PC-9 (cell line): ENCODE data around the gene WNT8A. TPM values are rescaled to one million over a fixed set of nuclear protein-coding genes. Genes with fewer than 3 reads are reported as not detected.
"Not testable (repeated sequence)": the region's sequence is repeated elsewhere in the genome, so short reads cannot be mapped to it uniquely, and the experiment has no call there.

Experiments
- BruUV-seq: library from RNA; stranded (reverse); fragments of 400-500 nt; replicated peaks from 2 replicates; lab custom pipeline; 2021; lab: Mats Ljungman, UMichigan
- CTCF ChIA-PET: fragments of 300-600 bp; sonication (Branson Sonifier 250); formaldehyde crosslinking; loops from one replicate; lab custom pipeline; 2022; ENCODE audit warnings: antibody characterized with exemption; lab: Charles Lee
- POLR2A ChIA-PET: fragments of 300-600 bp; sonication (Branson Sonifier 250); formaldehyde crosslinking; loops from one replicate; lab custom pipeline; 2022; ENCODE audit warnings: antibody characterized with exemption; ENCODE audit not compliant: unreplicated experiment; lab: Charles Lee
- DNase-seq, 2 experiments: peaks; one replicate each; pipeline versions ENCODE4 v3.0.0 to v3.0.0-alpha.2; 2015 to 2022; ENCODE audit warnings: mixed read lengths in 1 of 2
- H2AFZ ChIP-seq: fragments of 200-600 bp; sonication (generic); 2 replicates; pipeline ENCODE4 v1.8.1; 2017; ENCODE audit warnings: antibody characterized with exemption
- H3F3A ChIP-seq: fragments of 200-600 bp; sonication (generic); 2 replicates; pipeline ENCODE4 v1.8.1; 2017; ENCODE audit warnings: antibody characterized with exemption, mild to moderate bottlenecking, low read depth; ENCODE audit not compliant: insufficient read depth
- H3K27ac ChIP-seq: fragments of 200-600 bp; sonication (generic); 2 replicates; pipeline ENCODE4 v1.6.1; 2016; ENCODE audit warnings: mixed run types
- H3K27me3 ChIP-seq: fragments of 200-600 bp; sonication (generic); 2 replicates; pipeline ENCODE4 v1.6.1; 2016; ENCODE audit warnings: low read depth, mixed run types; ENCODE audit not compliant: insufficient read depth
- H3K36me3 ChIP-seq: fragments of 200-600 bp; sonication (generic); 2 replicates; pipeline ENCODE4 v1.6.1; 2016; ENCODE audit warnings: low read depth, mixed run types
- H3K4me1 ChIP-seq: fragments of 200-600 bp; sonication (generic); replicated peaks from 2 replicates; pipeline ENCODE4 v1.6.1; 2016; ENCODE audit warnings: mixed run types; ENCODE audit not compliant: insufficient read depth
- H3K4me2 ChIP-seq: fragments of 200-600 bp; sonication (generic); 2 replicates; pipeline ENCODE4 v1.6.1; 2017; ENCODE audit warnings: mixed run types
- H3K4me3 ChIP-seq: fragments of 200-600 bp; sonication (generic); 2 replicates; pipeline ENCODE4 v1.6.1; 2016; ENCODE audit warnings: mixed run types
- H3K79me2 ChIP-seq: fragments of 200-600 bp; sonication (generic); 2 replicates; pipeline ENCODE4 v1.6.1; 2017; ENCODE audit warnings: low read depth, mixed run types
- H3K9me2 ChIP-seq: fragments of 200-600 bp; sonication (generic); 2 replicates; pipeline ENCODE4 v1.8.1; 2017; ENCODE audit warnings: mild to moderate bottlenecking; ENCODE audit not compliant: insufficient read depth
- H3K9me3 ChIP-seq: fragments of 200-600 bp; sonication (generic); 2 replicates; pipeline ENCODE4 v1.8.1; 2016; ENCODE audit warnings: low read depth; ENCODE audit not compliant: insufficient read depth
- H4K20me1 ChIP-seq: fragments of 200-600 bp; sonication (generic); 2 replicates; pipeline ENCODE4 v1.8.1; 2017; ENCODE audit not compliant: insufficient read depth
- EZH2 ChIP-seq: fragments of 200-600 bp; sonication (generic); IDR thresholded peaks from 2 replicates; pipeline ENCODE4 v1.8.0; 2017; ENCODE audit warnings: antibody characterized with exemption, low read depth
- intact Hi-C: fragments of 100-400 bp; cut with micrococcal nuclease; formaldehyde crosslinking; loops from one replicate; pipeline ENCODE4 v1.10.0; 2022; ENCODE audit not compliant: unreplicated experiment
- total RNA-seq: library from RNA; stranded (reverse); gene quantifications from 2 replicates; pipeline ENCODE4 v1.2.3, GENCODE V29; 2021
- TF ChIP-seq, protein P1 (sequence below): fragments of 200-600 bp; sonication (generic); conservative IDR thresholded peaks from 2 replicates; pipeline ENCODE4 v1.6.1; 2017; ENCODE audit warnings: mixed run types, antibody characterized with exemption, mild to moderate bottlenecking, moderate library complexity

The WNT8A gene
- total RNA-seq, 1 experiment from 2014 or later: not detected

GRCh38 chr5:138065102-138065501 is 18.7 kb upstream of the WNT8A start:
- Histone ChIP-seq H3K27ac (no peak overlapping the region), H4K20me1 (no peaks in the 10 kb centered on the region), H3K9me3 (no peaks in the 10 kb centered on the region), H3K4me2 (no peak overlapping the region), H3K4me1 (no peaks in the 10 kb centered on the region), H3K36me3 (no peaks in the 10 kb centered on the region), H3K79me2 (no peaks in the 10 kb centered on the region), H3K9me2 (no peaks in the 10 kb centered on the region), H2AFZ (no peak overlapping the region), H3K27me3 (no peaks in the 10 kb centered on the region), H3F3A (no peaks in the 10 kb centered on the region), H3K4me3 (no peak overlapping the region)
- BruUV-seq: no TSS peak
- intact Hi-C loops: loop anchor here (5.0 to 10.0 kb wide), 2 partner anchors 288 to 310 kb away; partner anchors contain the start of gene HNRNPA0
- CTCF ChIA-PET: interaction anchor here (0.6 to 2.7 kb wide), 3 partner anchors 29 to 286 kb away, joined by 3 to 9 read pairs (median 4); no protein-coding TSS in a partner anchor
- TF ChIP-seq, protein P1, sequence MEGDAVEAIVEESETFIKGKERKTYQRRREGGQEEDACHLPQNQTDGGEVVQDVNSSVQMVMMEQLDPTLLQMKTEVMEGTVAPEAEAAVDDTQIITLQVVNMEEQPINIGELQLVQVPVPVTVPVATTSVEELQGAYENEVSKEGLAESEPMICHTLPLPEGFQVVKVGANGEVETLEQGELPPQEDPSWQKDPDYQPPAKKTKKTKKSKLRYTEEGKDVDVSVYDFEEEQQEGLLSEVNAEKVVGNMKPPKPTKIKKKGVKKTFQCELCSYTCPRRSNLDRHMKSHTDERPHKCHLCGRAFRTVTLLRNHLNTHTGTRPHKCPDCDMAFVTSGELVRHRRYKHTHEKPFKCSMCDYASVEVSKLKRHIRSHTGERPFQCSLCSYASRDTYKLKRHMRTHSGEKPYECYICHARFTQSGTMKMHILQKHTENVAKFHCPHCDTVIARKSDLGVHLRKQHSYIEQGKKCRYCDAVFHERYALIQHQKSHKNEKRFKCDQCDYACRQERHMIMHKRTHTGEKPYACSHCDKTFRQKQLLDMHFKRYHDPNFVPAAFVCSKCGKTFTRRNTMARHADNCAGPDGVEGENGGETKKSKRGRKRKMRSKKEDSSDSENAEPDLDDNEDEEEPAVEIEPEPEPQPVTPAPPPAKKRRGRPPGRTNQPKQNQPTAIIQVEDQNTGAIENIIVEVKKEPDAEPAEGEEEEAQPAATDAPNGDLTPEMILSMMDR: no peak; the same call in 1 of the 2 replicates
- no peak for TF ChIP-seq EZH2
- no peak for DNase-seq
- POLR2A ChIA-PET: interaction anchor here (0.7 kb wide), 1 partner anchor 235 kb away, joined by 4 read pairs; no protein-coding TSS in a partner anchor

DNA sequence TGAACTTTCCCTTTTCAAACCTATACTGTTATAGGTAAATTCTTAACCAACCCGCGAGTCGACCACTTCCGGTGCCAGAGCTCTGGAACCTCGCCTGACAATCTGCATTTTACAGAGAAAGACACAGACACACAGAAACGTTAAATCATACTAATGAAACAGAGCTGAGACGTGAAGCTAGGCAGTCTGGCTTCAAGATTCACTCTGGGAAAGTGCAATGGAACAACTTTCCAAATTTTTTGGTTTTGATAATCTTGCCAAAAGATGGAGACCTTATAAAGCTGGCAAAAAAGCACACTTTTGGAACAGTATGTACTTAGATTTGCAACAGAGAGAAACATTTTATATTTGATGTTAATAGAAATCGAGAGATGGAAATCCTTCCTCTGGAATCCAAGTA is 15.9 kb upstream of the WNT8A start:
- Histone ChIP-seq H2AFZ (no peak overlapping the region), H4K20me1 (no peaks in the 10 kb centered on the region), H3K9me3 (no peaks in the 10 kb centered on the region), H3K9me2 (no peaks in the 10 kb centered on the region), H3K4me2 (no peak overlapping the region), H3K27ac (no peak overlapping the region), H3K4me3 (no peak overlapping the region), H3K4me1 (no peaks in the 10 kb centered on the region), H3F3A (no peaks in the 10 kb centered on the region), H3K36me3 (no peaks in the 10 kb centered on the region), H3K79me2 (no peaks in the 10 kb centered on the region), H3K27me3 (no peaks in the 10 kb centered on the region)
- CTCF ChIA-PET: interaction anchor here (0.6 to 1.1 kb wide), 3 partner anchors 60 to 67 kb away, joined by 3 to 5 read pairs (median 3); no protein-coding TSS in a partner anchor
- no peak for TF ChIP-seq EZH2
- TF ChIP-seq, protein P1: no peak
- DNase-seq: no peak
- no TSS peak for BruUV-seq
- intact Hi-C loops: loop anchor here (1.0 to 10.0 kb wide), 4 partner anchors 32 to 439 kb away; partner anchors contain the start of gene HNRNPA0
- POLR2A ChIA-PET: no interaction called here

DNA sequence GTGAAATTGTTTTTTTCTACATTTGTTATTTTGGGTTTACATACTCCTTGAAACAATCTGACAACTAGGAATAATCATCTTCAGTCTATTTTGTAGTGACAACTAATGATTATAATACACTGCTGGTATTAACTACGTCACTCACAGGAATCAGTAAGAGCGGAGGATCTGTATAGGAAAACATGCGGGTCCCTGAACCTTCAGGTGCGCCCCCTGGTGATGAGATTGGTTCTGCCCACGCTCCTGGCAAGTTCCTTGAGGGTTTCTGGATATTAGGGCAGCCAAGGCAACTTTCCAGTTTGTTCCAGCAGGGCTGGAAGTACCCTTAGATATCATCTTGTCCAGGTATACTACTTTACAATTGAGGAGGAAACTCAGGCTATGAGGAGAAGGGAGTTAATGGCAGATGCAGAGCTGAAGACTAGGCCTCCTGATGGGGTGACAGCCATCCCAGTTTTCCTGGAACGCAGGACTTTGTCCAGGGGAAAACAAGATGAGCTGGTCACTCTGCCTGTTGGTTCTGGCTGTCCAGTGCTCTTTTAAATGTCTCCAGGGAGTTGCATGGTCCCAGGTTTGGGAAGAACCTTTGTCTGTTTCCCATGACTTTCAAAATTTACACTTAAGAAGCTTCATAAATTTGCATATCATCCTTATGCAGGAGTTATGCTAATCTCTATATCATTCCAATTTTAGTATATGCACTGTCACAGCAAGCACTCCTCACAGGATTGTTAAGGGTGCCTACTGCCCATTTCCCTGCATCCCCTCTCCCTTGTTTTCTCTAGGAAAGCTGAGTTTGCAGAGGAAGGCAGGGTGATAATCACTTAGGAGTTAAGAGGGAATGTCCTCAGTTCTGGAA is 14.9 kb upstream of the WNT8A start:
- CTCF ChIA-PET: interaction anchor here (0.5 to 1.2 kb wide), 7 partner anchors 8 to 440 kb away, joined by 3 to 10 read pairs (median 5); no protein-coding TSS in a partner anchor
- DNase-seq: peak; percentile 55 to 74
- no peaks in the 10 kb centered on the region for H3K36me3 ChIP-seq
- no peak overlapping the region for H3K4me3 ChIP-seq
- no peak overlapping the region for H3K27ac ChIP-seq
- no peak for TF ChIP-seq EZH2
- TF ChIP-seq, protein P1: peak; percentile 79
- H3K9me2 ChIP-seq: no peaks in the 10 kb centered on the region
- H3K4me1 ChIP-seq: no peaks in the 10 kb centered on the region
- no peaks in the 10 kb centered on the region for H3K9me3 ChIP-seq
- H4K20me1 ChIP-seq: no peaks in the 10 kb centered on the region
- intact Hi-C loops: loop anchor here (1.0 to 10.0 kb wide), 4 partner anchors 33 to 440 kb away; partner anchors contain the start of gene HNRNPA0
- no TSS peak for BruUV-seq
- H3K27me3 ChIP-seq: no peaks in the 10 kb centered on the region
- H2AFZ ChIP-seq: no peak overlapping the region
- H3K79me2 ChIP-seq: no peaks in the 10 kb centered on the region
- no peaks in the 10 kb centered on the region for H3F3A ChIP-seq
- POLR2A ChIA-PET: no interaction called here
- H3K4me2 ChIP-seq: 0 out of 2 replicates have a peak overlapping the region, but pooled peaks have one; percentile 1

DNA sequence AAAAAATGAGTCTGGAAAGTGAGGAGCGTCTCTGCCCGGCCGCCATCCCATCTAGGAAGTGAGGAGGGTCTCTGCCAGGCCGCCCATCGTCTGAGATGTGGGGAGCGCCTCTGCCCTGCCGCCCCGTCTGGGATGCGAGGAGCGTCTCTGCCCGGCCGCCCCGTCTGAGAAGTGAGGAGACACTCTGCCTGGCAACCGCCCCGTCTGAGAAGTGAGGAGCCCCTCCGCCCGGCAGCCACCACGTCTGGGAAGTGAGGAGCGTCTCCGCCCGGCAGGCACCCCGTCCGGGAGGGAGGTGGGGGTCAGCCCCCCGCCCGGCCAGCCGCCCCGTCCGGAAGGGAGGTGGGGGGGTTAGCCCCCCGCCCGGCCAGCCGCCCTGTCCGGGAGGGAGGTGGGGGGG is 13.8 kb upstream of the WNT8A start:
- H3K36me3 ChIP-seq, H3K79me2 ChIP-seq, POLR2A ChIA-PET, H3K27ac ChIP-seq, DNase-seq, H3F3A ChIP-seq, intact Hi-C loops, H3K27me3 ChIP-seq, H3K4me2 ChIP-seq, H3K4me1 ChIP-seq, H4K20me1 ChIP-seq, BruUV-seq, H2AFZ ChIP-seq, H3K9me2 ChIP-seq, H3K4me3 ChIP-seq, H3K9me3 ChIP-seq: not testable (repeated sequence)
- CTCF ChIA-PET: interaction anchor here (1.0 to 1.2 kb wide), 2 partner anchors 34 to 291 kb away, joined by 5 to 8 read pairs; no protein-coding TSS in a partner anchor
